Cardiac muscle cell (in vitro differentiated cells and primary cell): ENCODE data around the gene KNG1. TPM values are rescaled to one million over a fixed set of nuclear protein-coding genes. Genes with fewer than 3 reads are reported as not detected.
A peak's percentile ranks its signal among the peaks of the same experiment; 100 is the strongest.

Experiments used
- DNase-seq, 2 donors: peaks; one replicate each; pipeline versions ENCODE4 v3.0.0 to v3.0.0-alpha.2; 2010 to 2017; ENCODE audit warnings: low read depth in 1 of 2, low spot score in 1 of 2
- H3K27ac ChIP-seq: fragments of 200-600 bp; sonication (generic); 2 replicates; pipeline ENCODE4 v1.5.1; 2016
- H3K27me3 ChIP-seq: fragments of 200-600 bp; sonication (generic); 2 replicates; pipeline ENCODE4 v1.6.0; 2016; ENCODE audit warnings: control low read depth
- H3K36me3 ChIP-seq: fragments of 200-600 bp; sonication (generic); 2 replicates; pipeline ENCODE4 v1.5.1; 2016; ENCODE audit warnings: control low read depth
- H3K4me1 ChIP-seq: fragments of 200-600 bp; sonication (generic); 2 replicates; pipeline ENCODE4 v1.8.1; 2017; ENCODE audit warnings: low read depth, mild to moderate bottlenecking, mixed run types
- H3K4me3 ChIP-seq: fragments of 200-600 bp; sonication (generic); 2 replicates; pipeline ENCODE4 v1.5.1; 2016; ENCODE audit warnings: mild to moderate bottlenecking
- H3K9me3 ChIP-seq: fragments of 200-600 bp; sonication (generic); 2 replicates; pipeline ENCODE4 v1.5.1; 2017; ENCODE audit warnings: low read depth, mild to moderate bottlenecking, control low read depth
- polyA plus RNA-seq: library from polyadenylated mRNA; unstranded; fragments of >200 nt; fragmentation: Nextera tagmentation; extraction: Ambion mirVana; gene quantifications from 2 replicates; pipeline ENCODE4 v1.2.1, GENCODE V29; 2016
- total RNA-seq: library from RNA; depleted of rRNA; stranded (reverse); fragments of >200 nt; gene quantifications from 2 replicates; pipeline ENCODE4 v1.2.3, GENCODE V29; 2016
- TF ChIP-seq, protein P1 (sequence below): IDR thresholded peaks from 2 replicates; pipeline ENCODE4 v1.5.1; 2012; ENCODE audit warnings: low read depth, mild to moderate bottlenecking, low read length

Gene KNG1
- total and polyA plus RNA-seq, 2 experiments from 2014 or later = not detected

DNA sequence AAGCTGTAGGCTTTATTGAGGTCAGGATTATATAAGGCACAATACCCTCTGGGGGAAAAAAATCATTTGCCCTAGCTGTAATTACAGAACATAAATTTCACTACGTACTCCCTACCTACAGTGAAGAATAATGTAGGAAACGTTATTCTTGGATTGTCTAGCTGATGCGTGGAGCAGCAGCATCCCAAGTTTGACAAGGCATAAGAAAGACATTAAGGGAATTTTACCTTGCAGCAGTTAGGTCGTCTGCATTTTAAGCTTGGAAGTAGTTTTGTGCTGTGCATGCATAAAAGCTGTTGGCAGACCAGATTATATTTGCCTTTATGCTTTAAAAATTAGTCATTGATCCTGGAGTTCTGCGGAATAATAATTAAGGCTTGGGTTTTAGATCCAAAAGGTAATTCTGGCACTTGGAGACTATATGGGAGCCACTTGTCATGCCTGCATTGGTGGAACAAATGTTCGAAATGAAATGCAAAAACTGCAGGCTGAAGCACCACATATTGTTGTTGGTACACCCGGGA is 68.4 kb downstream of the KNG1 start:
- Histone ChIP-seq H3K9me3 (no peaks in the 10 kb centered on the region), H3K27ac (peak overlapping the region; percentile 99), H3K4me1 (peaks cover 12% of the 10 kb centered on the region), H3K27me3 (no peaks in the 10 kb centered on the region), H3K36me3 (peaks cover 63% of the 10 kb centered on the region), H3K4me3 (peak overlapping the region; percentile 79)
- DNase-seq = no peak
- TF ChIP-seq, protein P1, sequence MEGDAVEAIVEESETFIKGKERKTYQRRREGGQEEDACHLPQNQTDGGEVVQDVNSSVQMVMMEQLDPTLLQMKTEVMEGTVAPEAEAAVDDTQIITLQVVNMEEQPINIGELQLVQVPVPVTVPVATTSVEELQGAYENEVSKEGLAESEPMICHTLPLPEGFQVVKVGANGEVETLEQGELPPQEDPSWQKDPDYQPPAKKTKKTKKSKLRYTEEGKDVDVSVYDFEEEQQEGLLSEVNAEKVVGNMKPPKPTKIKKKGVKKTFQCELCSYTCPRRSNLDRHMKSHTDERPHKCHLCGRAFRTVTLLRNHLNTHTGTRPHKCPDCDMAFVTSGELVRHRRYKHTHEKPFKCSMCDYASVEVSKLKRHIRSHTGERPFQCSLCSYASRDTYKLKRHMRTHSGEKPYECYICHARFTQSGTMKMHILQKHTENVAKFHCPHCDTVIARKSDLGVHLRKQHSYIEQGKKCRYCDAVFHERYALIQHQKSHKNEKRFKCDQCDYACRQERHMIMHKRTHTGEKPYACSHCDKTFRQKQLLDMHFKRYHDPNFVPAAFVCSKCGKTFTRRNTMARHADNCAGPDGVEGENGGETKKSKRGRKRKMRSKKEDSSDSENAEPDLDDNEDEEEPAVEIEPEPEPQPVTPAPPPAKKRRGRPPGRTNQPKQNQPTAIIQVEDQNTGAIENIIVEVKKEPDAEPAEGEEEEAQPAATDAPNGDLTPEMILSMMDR = no peak

DNA sequence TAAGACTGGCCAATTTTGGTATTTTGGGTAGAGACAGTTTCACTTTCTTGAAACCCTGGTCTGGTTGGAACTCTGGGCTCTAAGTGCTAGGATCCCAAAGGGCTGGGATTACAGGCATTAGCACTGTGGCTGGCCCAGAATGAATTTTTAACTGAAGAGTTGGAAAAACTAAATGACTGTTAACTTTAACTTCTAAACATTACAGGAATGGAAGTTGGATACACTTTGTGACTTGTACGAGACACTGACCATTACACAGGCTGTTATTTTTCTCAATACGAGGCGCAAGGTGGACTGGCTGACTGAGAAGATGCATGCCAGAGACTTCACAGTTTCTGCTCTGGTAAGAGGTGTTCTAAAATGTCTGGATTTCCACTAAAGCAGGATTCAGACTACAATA is 69.8 kb downstream of the KNG1 start:
- H3K27ac ChIP-seq = peak overlapping the region; percentile 33
- H3K4me3 ChIP-seq = no peak overlapping the region
- peaks cover 66% of the 10 kb centered on the region for H3K36me3 ChIP-seq

DNA sequence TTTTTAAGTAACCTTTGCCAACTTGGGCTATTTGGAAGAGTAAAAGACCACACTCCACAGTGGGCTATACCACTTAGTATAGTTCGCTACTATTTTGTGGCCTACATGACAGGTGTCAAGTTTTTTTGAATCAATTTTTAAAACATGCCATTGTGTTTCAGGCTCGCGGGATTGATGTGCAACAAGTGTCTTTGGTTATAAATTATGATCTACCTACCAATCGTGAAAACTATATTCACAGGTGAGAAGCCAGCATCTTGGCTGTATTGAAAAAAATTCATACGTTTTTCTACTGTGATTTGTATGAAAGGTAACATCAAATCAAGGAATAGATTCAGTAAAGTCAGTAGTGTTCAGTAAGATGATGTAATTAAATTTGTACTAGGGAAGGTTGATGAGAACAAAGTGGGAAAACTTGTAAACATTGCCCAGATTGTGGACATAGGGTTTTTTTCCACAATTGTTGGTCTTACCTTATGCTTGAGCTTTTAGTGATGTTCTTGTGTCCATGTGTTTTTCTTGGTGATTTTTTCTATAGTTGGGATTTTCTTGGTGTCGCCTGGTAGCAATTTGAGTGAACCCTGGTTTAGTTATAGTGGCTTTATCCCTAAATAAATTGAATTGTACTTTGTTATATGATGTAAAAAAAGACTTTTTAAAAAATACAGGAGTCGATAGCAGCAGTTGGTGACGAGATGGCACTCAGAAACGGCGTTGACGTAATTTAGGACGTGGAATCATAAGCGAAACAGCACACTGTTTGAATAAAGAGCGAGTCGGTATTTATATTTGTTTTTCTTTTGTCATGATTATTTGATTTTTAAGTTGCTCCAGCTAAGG is 70.7 kb downstream of the KNG1 start:
- H3K27me3 ChIP-seq = no peaks in the 10 kb centered on the region
- no peak for DNase-seq
- H3K9me3 ChIP-seq = no peaks in the 10 kb centered on the region
- no peak overlapping the region for H3K4me3 ChIP-seq
- TF ChIP-seq, protein P1 = no peak
- peak overlapping the region; percentile 33 for H3K27ac ChIP-seq
- H3K36me3 ChIP-seq = peaks cover 76% of the 10 kb centered on the region
- peaks cover 12% of the 10 kb centered on the region for H3K4me1 ChIP-seq

More for the DNA sequence above, 69.8 kb downstream of the KNG1 start:
- no peaks in the 10 kb centered on the region for H3K9me3 ChIP-seq
- H3K27me3 ChIP-seq = no peaks in the 10 kb centered on the region
- no peak for DNase-seq
- TF ChIP-seq, protein P1 = no peak
- H3K4me1 ChIP-seq = peaks cover 12% of the 10 kb centered on the region

DNA sequence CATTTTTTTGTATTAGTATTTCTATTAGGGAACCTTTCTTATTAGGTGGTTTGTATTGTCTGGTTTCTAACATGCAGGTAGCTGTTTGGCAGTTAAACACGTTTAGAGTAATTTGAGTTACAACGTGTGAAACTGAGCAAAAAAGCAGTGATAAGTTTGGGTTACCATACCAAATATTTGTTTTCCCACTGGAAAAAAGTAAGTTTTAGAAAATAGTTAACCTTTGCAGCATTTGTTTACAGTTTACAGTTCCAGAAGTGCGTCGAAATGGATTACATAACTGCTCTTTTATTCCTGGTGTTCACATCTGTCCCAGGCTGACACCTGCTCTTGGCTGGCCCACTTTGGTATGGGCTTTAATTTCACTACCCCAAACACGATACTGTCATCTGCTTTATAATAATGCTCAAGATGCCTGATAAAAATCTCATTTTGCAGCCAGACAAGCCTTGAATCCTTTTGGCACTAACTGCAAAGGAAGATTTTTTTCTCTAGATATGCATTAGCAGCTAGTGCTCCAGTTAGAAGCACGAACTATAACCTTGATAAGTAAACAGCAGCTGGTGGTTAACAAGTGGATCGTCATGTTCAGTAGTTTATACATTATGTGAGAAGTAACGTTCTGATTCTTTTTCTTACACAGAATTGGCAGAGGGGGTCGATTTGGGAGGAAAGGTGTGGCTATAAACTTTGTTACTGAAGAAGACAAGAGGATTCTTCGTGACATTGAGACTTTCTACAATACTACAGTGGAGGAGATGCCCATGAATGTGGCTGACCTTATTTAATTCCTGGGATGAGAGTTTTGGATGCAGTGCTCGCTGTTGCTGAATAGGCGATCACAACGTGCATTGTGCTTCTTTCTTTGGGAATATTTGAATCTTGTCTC is 71.6 kb downstream of the KNG1 start:
- TF ChIP-seq, protein P1 = no peak
- H3K4me1 ChIP-seq = peaks cover 12% of the 10 kb centered on the region
- no peak overlapping the region for H3K27ac ChIP-seq
- no peak for DNase-seq
- no peak overlapping the region for H3K4me3 ChIP-seq
- peaks cover 78% of the 10 kb centered on the region for H3K36me3 ChIP-seq
- no peaks in the 10 kb centered on the region for H3K9me3 ChIP-seq
- H3K27me3 ChIP-seq = no peaks in the 10 kb centered on the region

DNA sequence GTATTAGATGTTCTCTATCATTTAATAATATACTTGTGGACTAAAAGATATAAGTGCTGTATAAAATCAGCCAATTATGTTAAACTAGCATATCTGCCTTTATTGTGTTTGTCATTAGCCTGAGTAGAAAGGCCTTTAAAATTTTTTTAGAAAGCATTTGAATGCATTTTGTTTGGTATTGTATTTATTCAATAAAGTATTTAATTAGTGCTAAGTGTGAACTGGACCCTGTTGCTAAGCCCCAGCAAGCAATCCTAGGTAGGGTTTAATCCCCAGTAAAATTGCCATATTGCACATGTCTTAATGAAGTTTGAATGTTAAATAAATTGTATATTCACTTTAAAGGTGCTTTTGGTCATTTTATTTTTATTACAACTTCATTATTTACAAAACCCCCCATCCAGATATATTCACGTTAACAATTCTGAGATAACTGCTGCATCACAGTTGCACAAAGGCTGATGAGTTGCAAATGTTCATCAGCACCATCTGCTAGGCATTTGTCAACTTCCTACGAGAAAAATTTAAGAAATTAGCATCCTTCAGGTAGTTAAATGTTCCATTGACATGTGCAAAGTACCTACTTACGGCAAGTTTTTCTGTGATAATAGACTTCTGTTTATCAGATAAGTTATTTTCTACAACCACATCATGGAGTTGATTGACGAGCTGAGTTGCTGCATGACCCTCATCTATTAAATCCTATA is 72.5 kb downstream of the KNG1 start:
- Histone ChIP-seq H3K9me3 (no peaks in the 10 kb centered on the region), H3K4me1 (peaks cover 12% of the 10 kb centered on the region), H3K4me3 (no peak overlapping the region), H3K27ac (peak overlapping the region; percentile 4), H3K27me3 (no peaks in the 10 kb centered on the region), H3K36me3 (peaks cover 83% of the 10 kb centered on the region)
- peak in 1 of 2 donors; percentile 13 for DNase-seq
- TF ChIP-seq, protein P1 = no peak
